Hematopoietic multipotent progenitor cell treated with erythropoietin and hydrocortisone succinate and interleukin-3 and kit ligand, for 4 days (in vitro differentiated cells): Measurements from ENCODE around the gene CSRNP3.
"Not testable (repeated sequence)": the region's sequence is repeated elsewhere in the genome, so short reads cannot be mapped to it uniquely, and the experiment has no call there.

Experiments
- DNase-seq: peaks from one replicate; pipeline ENCODE4 v3.0.0-alpha.2; 2015

CSRNP3 gene

DNA sequence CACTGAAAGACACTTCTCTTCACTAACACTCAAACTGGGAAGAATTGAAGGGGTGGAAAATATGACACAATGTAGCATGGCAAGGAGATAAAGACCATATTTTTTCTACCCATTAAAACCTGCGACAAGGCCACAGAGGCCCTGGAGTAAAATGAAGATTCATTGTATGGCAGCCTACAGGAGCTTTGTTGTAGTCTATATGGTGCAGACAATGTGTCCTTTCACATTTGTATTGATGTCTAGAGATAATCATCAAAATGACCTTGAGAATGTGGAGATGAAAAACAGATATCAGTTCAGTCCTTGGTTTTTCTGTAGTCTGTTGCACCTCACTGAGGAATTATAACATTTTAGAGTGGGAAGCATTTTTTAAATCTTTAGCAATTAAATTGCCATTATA, 80.1 kb downstream of the CSRNP3 start:
- no peak for DNase-seq

DNA sequence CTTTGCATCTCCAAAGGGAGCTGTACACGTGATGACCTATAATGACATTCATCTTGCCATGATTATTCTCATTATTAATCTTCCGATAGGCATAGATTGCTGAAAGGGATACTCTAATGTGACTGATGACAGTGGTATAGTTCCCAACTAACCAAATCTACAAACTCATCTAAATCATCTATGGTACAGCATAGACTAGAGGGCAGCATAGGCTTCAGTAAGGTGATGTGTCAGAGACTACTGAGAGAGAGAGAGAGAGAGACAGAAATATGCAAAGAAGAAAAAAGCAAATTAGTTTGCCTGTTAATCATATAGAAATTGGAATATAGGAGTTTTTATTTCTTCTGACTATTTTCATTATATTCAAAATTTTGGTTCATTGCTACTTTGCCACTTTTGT, 89.3 kb downstream of the CSRNP3 start:
- DNase-seq = no peak

DNA sequence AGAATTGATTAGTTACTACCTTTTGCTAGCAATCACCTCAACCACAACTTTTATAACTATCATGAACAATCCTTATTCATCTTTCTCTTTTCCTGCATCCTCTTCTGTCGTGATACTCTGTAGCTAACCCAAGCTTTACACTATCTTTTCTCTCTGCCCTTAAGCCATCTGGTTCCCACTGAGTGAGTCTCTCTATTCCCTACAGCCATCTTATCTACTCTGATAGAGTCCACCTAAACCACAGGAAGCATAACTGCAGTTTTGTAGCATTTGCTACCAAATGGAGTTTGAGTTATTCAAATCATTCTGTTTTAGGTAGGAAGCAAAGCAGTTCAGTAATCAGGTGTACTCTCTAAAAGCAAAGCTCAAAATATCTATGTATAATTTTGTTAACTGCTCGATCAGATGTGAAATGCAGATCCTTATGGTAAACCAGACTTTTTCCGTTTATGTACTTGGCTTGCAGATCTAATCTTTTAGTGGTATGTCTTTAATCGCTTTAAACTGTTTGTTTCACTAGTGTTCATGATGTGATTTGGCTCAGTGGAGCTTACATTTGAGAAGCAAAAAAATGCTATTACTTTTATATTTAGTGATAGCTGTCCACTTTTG, 91.0 kb downstream of the CSRNP3 start:
- no peak for DNase-seq

DNA sequence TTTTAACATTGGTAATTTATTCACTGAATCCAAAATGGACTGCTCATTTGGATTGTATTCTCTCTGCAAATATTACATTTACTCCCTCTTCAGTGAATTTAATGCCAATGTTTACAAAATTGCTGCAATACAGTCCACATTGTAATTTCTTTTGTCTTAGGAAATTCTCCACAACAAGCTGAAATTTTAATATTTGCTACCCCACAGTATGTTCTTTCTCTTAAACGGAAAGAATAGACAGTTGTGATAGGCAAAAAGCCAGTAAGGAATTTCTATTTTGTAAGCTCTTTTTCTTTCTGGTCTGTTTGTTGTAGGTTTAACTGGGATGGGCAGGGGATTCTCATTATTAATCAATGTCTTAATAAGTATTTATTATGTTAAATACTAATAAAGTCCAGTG, 92.0 kb downstream of the CSRNP3 start:
- no peak for DNase-seq

DNA sequence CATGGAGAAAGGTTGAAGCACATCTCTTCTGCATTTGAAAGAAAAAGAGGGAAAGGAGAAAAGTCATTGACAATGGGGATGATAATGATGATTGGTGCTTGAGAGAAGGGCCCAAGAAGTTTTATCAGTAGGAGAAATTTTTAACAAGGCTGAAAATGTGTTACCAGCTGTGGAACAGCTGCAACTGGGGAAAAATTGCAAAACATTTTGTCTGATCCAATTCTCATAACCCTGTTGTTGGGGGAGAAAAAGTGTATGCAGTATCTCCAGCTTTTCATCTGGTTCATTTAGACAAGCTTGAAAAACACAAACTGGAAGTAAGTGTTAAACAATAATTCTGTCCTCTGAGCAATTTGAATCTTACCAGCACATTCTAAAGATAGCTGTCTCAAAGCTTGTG, 92.7 kb downstream of the CSRNP3 start:
- DNase-seq = no peak

DNA sequence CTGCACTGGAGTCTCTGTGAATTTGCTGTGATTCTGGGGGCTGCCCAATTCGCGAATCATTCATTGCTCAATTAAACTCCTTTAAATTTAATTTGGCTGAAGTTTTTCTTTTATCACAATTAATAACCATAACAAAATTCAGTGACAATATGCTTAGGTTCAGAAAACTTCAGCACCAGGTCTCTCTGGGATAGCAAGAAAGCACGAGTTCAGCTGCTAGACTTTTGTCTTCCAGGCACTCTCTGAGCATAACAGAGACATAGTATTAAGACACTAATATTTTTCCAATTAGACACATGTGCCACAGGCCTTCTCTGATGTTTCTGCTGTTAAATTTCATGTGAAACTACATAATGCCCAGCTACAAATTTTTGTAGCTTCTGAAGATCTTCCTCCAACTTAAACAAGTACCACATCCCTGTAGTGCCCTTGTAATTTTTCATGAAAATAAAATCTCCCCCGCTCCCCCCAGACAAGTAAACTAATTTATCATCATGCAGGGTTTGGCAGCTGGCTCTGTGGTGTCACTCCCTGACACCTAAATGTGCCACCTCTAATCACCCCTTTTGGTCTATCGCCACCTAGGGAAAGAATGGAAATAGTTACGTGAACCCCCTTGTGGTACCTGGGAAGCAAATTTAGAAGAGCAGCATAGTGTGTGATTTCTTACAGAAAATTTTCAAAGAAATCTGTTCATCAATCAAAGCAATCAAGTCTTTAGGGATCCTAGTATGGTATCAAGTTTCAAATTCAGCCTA, 94.1 kb downstream of the CSRNP3 start:
- DNase-seq = peak; percentile 62

DNA sequence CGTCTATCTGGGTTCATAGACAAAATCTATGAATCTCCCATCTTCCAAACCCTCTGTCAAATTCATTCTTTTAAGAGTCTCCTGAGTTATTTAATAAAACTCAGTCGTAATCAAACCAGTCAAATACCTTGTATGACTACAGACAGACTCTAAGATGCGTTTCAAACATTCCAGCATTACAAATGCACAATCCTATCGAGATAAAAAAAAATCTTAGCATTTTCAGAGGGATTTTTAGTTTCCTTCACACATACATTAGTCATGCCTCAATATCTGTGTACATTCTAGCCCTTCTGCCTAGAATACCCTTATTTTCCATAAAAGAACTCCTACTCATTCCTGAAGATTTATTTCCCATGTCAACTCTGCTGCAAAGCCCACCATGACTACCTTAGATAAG, 96.5 kb downstream of the CSRNP3 start:
- DNase-seq = no peak

DNA sequence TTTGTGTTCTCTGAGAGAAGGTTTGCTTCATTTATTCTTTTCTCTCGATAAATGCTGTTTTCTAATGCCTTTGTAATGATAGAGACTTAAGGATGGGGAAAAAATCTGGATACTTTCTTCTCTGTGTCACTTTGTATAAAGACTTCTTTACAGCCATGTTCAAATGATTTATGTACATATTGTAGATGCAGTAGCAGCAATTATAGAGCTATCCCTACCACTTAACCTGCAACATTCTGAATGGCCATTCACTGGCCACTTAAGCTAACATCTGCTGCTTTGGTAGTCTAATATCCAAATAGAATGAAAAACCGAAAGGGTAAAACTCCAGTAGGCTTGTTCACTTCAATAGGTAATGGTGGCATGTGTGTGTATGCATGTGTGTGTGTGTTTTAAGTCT, 97.8 kb downstream of the CSRNP3 start:
- no peak for DNase-seq

DNA sequence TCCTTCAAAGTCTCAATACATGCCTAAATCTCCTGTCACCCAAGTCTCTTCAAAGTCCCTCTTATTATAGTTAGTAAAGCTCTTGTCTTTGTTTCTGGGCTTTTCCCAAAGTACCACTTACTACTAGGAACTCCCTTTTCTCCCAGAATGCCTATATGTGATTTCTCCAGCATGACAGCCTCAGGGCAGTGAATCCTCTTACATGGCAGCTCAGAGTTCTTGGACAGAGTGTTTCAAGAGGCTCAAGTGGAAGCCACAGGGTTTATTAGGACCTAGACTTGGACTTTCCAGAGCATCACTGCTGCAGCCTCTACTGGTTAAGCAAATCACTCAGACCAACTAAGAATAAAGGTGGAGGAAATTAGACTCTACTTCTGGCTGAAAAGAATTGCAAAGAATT, 98.9 kb downstream of the CSRNP3 start:
- DNase-seq = no peak

DNA sequence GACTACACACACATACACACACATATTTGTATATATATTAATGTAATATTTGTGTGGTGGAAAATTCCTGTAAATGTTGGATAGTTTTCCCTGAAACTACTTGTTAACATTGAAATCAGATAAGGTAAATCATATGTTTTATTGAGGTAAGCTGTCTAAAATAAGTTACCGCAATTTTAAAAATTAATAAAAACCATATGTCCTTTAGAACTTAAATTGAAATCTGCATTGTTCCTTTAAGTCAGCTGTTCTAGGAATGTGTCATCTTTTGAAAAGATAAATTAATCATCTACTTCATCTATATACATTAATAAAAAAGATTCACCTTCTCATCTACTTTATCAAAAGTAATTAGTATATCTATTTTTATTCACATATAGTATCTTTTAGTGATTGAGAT, 102.0 kb downstream of the CSRNP3 start:
- DNase-seq = no peak

DNA sequence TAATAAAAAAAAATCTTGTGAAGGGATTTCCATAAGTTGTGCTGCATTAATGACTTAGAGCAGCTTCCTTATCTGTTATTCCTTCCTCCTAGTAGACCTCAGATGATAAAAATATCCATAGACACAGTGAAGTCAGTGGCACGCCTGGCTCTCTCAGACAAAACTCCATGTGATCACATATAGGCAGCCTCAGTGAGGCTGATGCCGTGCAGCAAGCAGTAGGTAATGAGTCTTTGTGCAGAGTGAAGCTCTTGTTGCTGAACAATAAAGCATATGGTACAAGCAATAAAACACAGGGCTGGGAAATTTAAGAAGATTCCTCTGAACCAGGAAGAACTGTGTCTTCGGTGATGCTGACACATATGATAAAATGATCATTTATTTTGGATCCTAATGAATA, 102.7 kb downstream of the CSRNP3 start:
- peak; percentile 22 for DNase-seq

DNA sequence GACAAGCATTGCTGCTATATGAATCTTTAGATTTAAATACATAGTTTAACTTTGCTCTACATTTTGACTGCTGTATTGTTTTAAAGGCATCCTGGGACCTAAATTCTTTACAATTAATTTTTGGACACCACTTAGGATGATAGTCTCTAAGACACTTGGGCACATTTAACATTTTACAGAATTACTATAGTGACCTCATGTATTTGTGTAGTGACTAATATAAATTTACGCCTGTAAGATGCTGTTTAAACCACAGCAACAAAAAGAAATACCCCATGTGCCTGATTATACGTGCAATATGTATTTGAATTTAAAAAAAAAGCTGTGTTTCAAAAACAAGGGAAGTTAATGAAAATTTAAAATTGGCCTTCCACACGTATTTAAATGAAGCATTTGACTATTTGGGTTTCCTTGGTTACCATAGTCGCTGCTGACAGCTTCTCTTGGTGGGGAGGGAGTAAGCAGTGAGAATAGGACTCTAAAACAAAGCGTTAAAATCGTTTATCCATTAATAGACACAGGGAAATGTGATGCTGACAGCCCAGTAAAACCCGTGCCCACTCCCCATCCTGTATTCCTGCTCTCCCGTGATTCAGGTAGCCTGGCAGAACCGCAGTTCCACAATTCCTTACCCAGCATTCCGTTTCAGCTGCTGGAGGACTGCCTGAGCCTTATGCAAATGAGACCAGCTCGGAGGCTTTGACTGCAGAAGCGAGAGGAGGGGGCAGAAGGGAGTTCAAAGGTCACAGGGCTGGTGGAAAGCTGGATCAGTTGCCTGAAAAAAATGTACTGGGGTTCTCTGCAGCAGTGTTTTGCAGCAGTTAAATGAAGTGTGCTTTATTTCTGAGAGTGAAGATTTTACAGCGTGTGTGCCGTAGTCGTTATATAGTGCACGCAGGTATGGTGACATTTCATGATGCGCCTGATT, 104.3 kb downstream of the CSRNP3 start:
- DNase-seq = no peak

DNA sequence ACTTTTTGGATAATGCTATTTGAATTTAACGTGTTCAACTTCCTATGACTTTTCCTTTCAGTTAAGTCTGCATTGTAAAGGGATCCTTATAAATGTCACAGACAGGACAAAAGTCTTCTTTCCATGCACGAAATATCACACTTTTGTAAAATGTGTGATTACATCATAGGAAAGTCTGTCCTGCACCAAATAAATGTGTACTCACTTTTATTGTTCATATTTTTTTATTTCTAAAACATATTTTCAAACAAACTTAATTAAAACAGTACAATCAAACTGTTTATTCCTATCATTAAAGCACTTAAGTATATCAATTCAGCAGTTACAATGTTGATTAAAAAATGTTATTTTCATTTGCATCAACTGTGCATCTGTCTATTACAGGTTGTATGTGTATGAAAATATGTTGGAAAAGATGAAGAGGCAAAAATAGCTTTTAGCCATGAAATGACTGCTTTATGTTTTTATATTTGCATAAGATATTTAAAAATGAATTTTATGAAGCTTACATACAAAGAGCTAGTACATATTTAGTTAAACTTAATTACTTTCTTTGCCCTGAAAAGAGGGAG, 105.6 kb downstream of the CSRNP3 start:
- DNase-seq = no peak

DNA sequence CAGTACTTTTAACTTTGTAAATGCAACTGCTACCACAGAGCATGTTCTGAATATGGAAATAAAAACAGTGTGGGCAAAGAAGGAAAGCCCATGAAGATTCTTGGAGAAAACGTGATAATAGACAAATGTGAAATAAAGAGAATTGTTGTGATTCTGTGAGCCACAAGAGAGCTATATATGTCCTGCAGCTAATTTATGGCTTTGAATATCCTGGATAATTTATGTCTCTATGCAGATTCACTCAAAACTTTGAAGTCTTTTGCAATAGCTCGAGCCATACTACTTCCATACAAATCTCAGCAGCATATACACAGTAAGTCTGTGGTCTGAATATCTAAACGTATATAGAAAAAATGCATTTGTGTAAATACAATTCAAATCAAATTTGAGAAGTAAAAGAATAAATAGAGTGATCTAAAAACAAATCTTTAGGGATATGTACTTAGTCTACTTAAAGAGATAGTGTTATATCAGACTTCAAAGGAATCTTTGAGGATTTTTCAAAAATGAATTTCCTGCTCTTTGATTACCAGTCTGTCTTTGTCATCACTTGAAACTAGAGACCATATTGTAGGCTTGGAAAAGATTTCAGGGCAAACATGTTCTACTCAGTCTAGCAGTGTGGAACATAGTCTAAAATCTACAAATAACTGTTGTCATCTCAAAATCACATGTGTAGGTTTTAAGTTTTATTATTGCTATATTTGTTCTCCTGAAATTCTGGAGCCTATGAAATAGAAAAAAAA, 107.1 kb downstream of the CSRNP3 start:
- DNase-seq = no peak

DNA sequence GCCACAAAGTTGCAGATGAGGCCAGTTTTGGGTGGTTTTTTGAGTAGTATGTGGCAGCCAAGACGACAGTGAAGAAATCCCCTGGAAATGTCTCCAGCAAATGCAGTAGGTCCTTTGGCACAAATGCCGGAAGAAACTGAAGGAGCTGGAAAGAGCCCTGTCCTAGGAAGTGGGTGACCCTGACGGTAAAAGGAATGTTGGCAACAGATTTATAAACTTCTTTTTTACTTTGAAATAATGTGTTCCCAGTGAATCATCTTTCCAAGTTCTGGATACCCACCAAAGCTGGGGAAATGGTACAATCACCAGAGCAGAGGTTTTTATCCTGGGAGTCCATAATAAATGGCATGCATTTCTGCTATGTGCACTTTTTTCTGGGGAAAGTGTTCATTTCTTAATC, 112.9 kb downstream of the CSRNP3 start:
- no peak for DNase-seq

DNA sequence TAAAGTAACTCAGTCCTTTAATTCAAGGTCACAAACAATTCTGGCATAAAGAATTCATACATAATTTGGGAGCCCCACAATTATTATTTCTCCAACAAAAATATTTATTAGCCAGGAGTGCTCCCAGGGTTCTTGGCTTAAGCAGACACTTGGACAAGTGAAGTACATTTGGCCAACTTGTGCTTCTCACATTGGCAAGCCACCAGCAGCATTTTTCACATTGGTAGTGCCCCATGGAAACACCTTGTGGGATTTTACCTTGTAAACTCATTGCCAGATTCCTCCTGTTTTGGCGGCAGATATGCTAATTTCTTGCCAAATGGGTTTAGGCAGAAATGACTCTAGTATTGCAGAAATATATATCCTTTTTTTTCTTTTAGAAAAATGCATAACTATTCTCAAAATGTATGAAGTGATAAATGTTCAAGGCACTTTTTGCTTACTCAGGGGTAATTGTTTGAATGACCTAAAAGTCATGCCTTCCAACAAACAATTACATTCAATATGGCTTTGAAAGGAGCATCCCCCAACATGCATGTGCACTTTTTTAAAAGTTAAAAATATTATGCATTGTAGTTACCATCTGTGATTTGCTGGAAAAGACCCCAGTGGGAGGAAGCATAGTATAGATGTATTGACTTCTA, 113.5 kb downstream of the CSRNP3 start:
- no peak for DNase-seq

DNA sequence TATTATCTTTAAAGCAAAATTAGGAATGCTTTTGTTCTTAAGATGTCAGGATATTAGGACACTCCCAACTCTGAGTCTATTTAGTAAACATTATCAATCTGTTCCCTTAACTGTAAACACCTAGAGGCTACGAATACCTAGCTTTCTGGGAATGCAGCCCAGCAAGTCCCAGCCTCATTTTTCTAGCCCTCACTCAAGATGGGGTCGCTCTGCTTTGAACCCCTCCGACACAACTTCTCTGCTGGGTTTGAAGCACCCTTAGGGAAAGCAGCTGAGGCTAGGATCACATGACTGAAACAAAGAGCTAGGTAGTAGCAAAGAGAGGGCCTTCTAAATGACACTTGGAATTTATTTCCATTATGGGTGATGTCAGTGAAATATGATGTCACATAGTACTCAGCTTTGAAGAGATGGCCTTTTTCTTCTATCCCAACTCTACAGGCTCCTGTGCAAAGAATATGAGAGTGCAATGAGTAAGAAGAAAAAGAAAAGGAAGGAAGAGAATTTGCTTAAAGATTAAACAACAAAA, 114.7 kb downstream of the CSRNP3 start:
- DNase-seq = no peak

DNA sequence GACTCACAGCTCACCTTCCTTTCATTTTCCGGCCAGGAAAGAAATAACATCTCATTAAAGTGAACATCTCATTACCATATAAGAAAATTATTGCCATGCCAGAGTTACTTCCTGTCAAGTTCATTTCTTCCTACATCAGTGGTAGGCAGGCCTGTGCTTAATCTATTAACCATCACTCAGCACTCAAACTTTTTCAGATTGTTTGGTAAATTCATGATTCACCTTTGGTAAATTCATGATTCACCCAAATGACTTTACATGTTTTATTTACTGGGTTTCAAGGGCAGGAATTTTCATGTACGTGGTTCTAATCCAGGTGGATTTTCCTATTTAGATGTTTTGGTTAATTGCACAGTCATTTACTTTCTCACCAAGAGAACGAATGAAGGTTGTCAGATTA, 116.5 kb downstream of the CSRNP3 start:
- no peak for DNase-seq

DNA sequence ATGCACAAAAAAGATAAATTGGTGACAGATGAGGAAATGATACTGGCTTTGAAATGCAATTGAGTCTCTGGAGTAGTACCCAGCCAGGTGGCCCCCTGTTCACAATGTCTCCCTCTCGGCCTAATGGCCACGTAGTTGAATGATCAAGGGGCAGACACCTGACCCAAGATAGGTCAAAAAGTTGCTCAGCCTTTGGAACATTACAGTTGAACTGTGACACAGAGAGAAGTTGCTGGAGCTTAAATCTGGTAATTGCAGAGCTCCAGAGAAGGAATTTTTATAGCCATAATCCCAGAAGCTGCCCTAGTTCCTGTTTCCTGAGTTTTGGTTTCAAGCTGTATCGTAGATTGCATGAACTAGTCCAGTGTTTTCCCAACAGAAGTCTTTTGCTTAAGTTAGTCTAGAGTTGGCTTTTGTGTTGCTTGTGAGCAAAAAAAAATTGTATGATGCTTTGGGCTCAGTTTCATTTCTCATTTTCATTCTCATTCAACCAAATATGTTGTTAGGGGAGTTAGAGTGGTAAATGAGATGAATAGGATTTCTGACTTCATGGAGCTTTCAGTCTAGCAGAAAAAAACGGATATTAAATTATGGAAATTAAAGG, 117.9 kb downstream of the CSRNP3 start:
- DNase-seq = no peak

DNA sequence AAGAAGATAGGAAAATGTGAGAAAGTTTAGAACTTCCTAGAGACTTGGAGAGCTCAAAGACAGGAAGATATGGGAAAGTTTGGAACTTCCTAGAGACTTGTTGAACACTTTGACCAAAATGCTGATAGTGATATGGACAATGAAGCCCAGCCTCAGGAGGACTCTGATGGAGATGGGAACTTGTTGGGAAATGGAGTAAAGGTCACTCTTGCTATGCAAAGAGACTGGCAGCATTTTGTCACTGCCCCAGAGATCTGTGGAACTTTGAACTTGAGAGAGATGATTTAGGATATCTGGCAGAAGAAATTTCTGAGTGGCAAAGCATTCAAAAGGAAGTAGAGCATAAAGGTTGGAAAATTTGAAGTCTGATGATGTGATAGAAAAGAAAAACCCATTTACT, 121.5 kb downstream of the CSRNP3 start:
- DNase-seq = not testable (repeated sequence)

DNA sequence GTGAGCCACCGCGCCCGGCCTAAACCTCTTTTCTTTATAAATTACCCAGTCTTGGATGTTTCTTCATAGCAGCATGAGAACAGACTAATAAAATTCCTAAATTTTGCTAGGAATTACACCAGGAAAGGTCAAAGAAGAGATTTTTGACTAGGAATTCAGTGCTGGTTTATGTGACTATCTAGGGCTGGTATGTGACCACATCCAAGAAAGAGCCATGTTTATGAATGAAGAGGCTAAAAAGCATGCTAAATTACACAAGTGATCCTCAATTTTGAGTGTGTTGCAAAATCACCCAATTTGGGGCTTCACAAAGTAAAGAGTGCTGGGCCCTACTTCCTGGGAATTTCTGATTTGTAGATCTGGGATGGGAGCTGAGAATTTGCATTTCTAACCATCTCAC, 123.6 kb downstream of the CSRNP3 start:
- DNase-seq = no peak
